Right ventricle myocardium inferior (tissue), 1 donor: ENCODE measurements around the gene HSPA9. TPM values are rescaled to one million over a fixed set of nuclear protein-coding genes. Genes with fewer than 3 reads are reported as not detected.
"Not testable (repeated sequence)": the region's sequence is repeated elsewhere in the genome, so short reads cannot be mapped to it uniquely, and the experiment has no call there.

Experiments used
- ATAC-seq: fragments of 200-7000 bp; cut with Tn5 transposase; one replicate; pipeline ENCODE4 v1.9.1; 2020; ENCODE audit warnings: mild to moderate bottlenecking, moderate library complexity
- DNase-seq: peaks from one replicate; pipeline ENCODE4 v3.0.0; 2021; ENCODE audit errors: missing footprints
- intact Hi-C: fragments of 100-400 bp; cut with DNase I; formaldehyde crosslinking; loops from one replicate; pipeline ENCODE4 v1.11.0; 2022
- total RNA-seq: library from RNA; stranded (reverse); fragmentation: NEBNext Ultra II Directional; extraction: Animal tissue kit (Norgen Biotek cat#: 25700); gene quantifications from one replicate; pipeline ENCODE4 v1.2.1, GENCODE V29; 2021
- donor health status: DM: no; HTN: yes; CAD: no; lungs with severe emphysema.

The HSPA9 gene
- total RNA-seq, 1 donor from 2014 or later, result 308 TPM

- DNase-seq, ATAC-seq, intact Hi-C loops: not testable (repeated sequence)
Measured at GRCh38 chr5:138507485-138507884, 67.7 kb downstream of the HSPA9 start.

- ATAC-seq (no peak), DNase-seq (no peak)
- intact Hi-C loops, result no loop called here
Measured at GRCh38 chr5:138506370-138507306, 68.6 kb downstream of the HSPA9 start.

DNA sequence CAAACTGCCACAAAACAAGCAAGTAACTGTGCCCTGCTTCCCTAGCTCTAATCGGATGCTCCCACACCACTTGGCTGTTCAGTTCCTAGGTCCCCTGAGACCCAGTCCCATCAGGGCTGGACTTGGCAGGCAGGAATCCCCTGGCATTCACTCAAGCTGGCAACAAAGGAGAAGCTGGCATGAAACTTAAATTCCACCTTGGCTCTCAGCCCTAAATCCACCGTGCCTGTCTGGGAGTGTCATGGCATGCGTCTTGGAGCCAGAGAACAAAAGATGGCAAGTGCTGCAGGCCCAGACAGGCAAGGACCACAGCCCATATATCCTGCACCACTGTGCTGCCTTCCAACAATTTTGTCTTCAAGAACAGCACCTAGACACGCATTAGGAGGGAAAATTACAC is 70.4 kb downstream of the HSPA9 start:
- intact Hi-C loops, result loop anchor here (2.0 kb wide), 1 partner anchor 38 kb away; the partner anchor contains the start of gene ETF1
- no peak for DNase-seq
- ATAC-seq, result peak; percentile 76

Other genes with a start within 250 kb of the HSPA9 start
- gene CDC25C, start 243.6 kb downstream of the HSPA9 start, total RNA-seq, result 0.24 TPM
- gene FAM53C, start 237.1 kb downstream of the HSPA9 start, total RNA-seq, result 30.8 TPM
- gene KDM3B, start 222.7 kb downstream of the HSPA9 start, total RNA-seq, result 36.3 TPM
- gene REEP2, start 136.3 kb downstream of the HSPA9 start, total RNA-seq, result 5.2 TPM
- gene EGR1, start 109.9 kb downstream of the HSPA9 start, total RNA-seq, result 5.5 TPM
- gene ETF1, start 32.2 kb downstream of the HSPA9 start, total RNA-seq, result 90.6 TPM
- 322 TPM for gene CTNNA1, start 178.0 kb upstream of the HSPA9 start, total RNA-seq